Hepatocyte (in vitro differentiated cells): ENCODE data around the gene CLEC12A. TPM values are rescaled to one million over a fixed set of nuclear protein-coding genes. Genes with fewer than 3 reads are reported as not detected.
A peak's percentile ranks its signal among the peaks of the same experiment; 100 is the strongest.

Experiments
- DNase-seq: peaks from one replicate; pipeline ENCODE4 v3.0.0-alpha.2; 2016; ENCODE audit warnings: low spot score
- H2AFZ ChIP-seq: fragments of 200-600 bp; sonication (generic); 2 replicates; pipeline ENCODE4 v1.6.0; 2016; ENCODE audit warnings: antibody characterized with exemption, mild to moderate bottlenecking
- H3K27ac ChIP-seq: fragments of 200-600 bp; sonication (generic); 2 replicates; pipeline ENCODE4 v1.5.1; 2016; ENCODE audit warnings: mild to moderate bottlenecking
- H3K27me3 ChIP-seq: fragments of 200-600 bp; sonication (generic); 2 replicates; pipeline ENCODE4 v1.6.1; 2016
- H3K36me3 ChIP-seq: fragments of 200-600 bp; sonication (generic); replicated peaks from 2 replicates; pipeline ENCODE4 v1.5.1; 2016; ENCODE audit warnings: low read depth; ENCODE audit not compliant: insufficient read depth
- H3K4me1 ChIP-seq: fragments of 200-600 bp; sonication (generic); 2 replicates; pipeline ENCODE4 v1.5.1; 2016; ENCODE audit warnings: mild to moderate bottlenecking, moderate library complexity; ENCODE audit not compliant: insufficient read depth
- H3K4me2 ChIP-seq: fragments of 200-600 bp; sonication (generic); 2 replicates; pipeline ENCODE4 v1.6.0; 2016
- H3K4me3 ChIP-seq: fragments of 200-600 bp; sonication (generic); 2 replicates; pipeline ENCODE4 v1.5.1; 2016; ENCODE audit warnings: mild to moderate bottlenecking
- H3K79me2 ChIP-seq: fragments of 200-600 bp; sonication (generic); 2 replicates; pipeline ENCODE4 v1.6.0; 2017; ENCODE audit warnings: mild to moderate bottlenecking
- H3K9me2 ChIP-seq: fragments of 200-600 bp; sonication (generic); replicated peaks from 2 replicates; pipeline ENCODE4 v1.6.0; 2017; ENCODE audit warnings: mild to moderate bottlenecking; ENCODE audit not compliant: insufficient read depth
- H3K9me3 ChIP-seq: fragments of 200-600 bp; sonication (generic); 2 replicates; pipeline ENCODE4 v1.5.1; 2016; ENCODE audit warnings: low read depth, mild to moderate bottlenecking
- H4K20me1 ChIP-seq: fragments of 200-600 bp; sonication (generic); 2 replicates; pipeline ENCODE4 v1.6.0; 2016; ENCODE audit warnings: mild to moderate bottlenecking; ENCODE audit not compliant: insufficient read depth, poor library complexity, severe bottlenecking
- CTCF ChIP-seq: fragments of 200-600 bp; sonication (generic); IDR thresholded peaks from 2 replicates; pipeline ENCODE4 v1.5.1; 2016; ENCODE audit warnings: antibody characterized with exemption, mild to moderate bottlenecking; ENCODE audit not compliant: poor library complexity
- EZH2 ChIP-seq: fragments of 200-600 bp; sonication (generic); IDR thresholded peaks from 2 replicates; pipeline ENCODE4 v1.6.1; 2016; ENCODE audit warnings: antibody characterized with exemption, mild to moderate bottlenecking, borderline replicate concordance
- EZH2phosphoT487 ChIP-seq: fragments of 200-600 bp; sonication (generic); IDR thresholded peaks from one replicate; pipeline ENCODE4 v1.6.1; 2018; ENCODE audit warnings: antibody characterized with exemption, mild to moderate bottlenecking, low read depth, moderate library complexity; ENCODE audit not compliant: unreplicated experiment, severe bottlenecking
- WGBS: methylation state at CpG from one replicate; pipeline ENCODE4 v1.1.6; 2016; ENCODE audit warnings: low lambda C conversion rate; ENCODE audit errors: missing lambda C conversion rate; 5-methylcytosine and 5-hydroxymethylcytosine counted together
- polyA plus RNA-seq: library from polyadenylated mRNA; unstranded; fragments of >200 nt; fragmentation: Nextera tagmentation; extraction: Ambion mirVana; gene quantifications from 2 replicates; pipeline ENCODE4 v1.2.1, GENCODE V29; 2016
- total RNA-seq: library from RNA; depleted of rRNA; stranded (reverse); fragments of >200 nt; gene quantifications from 2 replicates; pipeline ENCODE4 v1.2.3, GENCODE V29; 2014

Gene CLEC12A
- total and polyA plus RNA-seq, 2 experiments from 2014 or later, result 0.73 to 1.2 TPM

DNA sequence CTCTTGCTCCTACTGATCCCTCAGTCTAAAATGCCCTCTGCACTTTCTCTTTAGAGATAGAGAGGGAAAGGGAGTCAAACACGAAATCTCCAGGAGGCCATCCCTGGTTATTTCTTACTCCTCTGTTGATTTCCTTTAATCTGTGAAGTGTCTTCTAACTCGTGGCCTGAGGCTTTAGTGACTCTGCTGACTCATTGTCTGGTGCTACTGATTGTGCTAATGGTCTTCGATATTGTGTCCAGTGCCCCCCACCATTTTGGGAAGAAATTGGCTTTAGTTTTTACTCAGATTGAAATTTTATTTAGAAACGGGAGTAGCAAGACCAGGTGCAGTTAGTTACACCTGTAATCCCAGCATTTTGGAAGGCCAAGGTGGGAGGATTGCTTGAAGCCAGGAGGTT is 60.1 kb downstream of the CLEC12A start:
- no peak overlapping the region for H2AFZ ChIP-seq
- H3K4me2 ChIP-seq, result no peak overlapping the region
- no peak for DNase-seq
- H4K20me1 ChIP-seq, result no peaks in the 10 kb centered on the region
- H3K79me2 ChIP-seq, result no peaks in the 10 kb centered on the region
- no peaks in the 10 kb centered on the region for H3K36me3 ChIP-seq
- H3K4me1 ChIP-seq, result no peaks in the 10 kb centered on the region
- no peaks in the 10 kb centered on the region for H3K27me3 ChIP-seq
- no peak overlapping the region for H3K4me3 ChIP-seq
- H3K9me2 ChIP-seq, result no peaks in the 10 kb centered on the region
- TF ChIP-seq EZH2 (no peak), EZH2phosphoT487 (no peak), CTCF (no peak)
- no peaks in the 10 kb centered on the region for H3K9me3 ChIP-seq
- no peak overlapping the region for H3K27ac ChIP-seq
- WGBS, result 77% methylated on average over 4 of the region's 4 CpGs

DNA sequence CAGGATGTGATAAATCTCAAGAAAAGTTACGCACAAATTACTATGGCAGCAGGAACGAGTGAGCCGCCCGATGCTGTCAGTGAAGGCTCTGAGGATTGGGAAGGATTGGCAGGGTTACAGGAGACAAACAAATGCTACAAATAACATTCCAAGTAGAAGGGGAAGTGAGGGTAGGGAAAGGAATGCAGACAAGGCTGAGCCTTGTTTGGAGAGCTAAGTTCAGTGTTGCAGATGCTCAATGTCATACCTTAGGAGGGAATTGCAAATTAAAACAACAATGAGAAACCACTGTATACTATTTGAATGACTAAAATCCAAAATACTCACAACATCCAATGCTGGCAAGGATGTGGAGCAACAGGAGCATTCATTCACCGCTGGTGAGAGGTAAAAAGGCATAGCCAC is 60.6 kb downstream of the CLEC12A start:
- Histone ChIP-seq H3K27ac (no peak overlapping the region), H3K4me2 (no peak overlapping the region)

GRCh38 chr12:10033783-10034545 is 62.8 kb downstream of the CLEC12A start:
- H3K9me3 ChIP-seq, result no peaks in the 10 kb centered on the region
- H3K9me2 ChIP-seq, result no peaks in the 10 kb centered on the region
- H3K27me3 ChIP-seq, result no peaks in the 10 kb centered on the region
- H3K4me2 ChIP-seq, result no peak overlapping the region
- no peaks in the 10 kb centered on the region for H3K4me1 ChIP-seq
- H3K79me2 ChIP-seq, result no peaks in the 10 kb centered on the region
- no peaks in the 10 kb centered on the region for H3K36me3 ChIP-seq
- no peak overlapping the region for H3K27ac ChIP-seq
- H4K20me1 ChIP-seq, result no peaks in the 10 kb centered on the region
- 71% methylated on average over 1 of the region's 1 CpG for WGBS
- DNase-seq, result no peak
- H2AFZ ChIP-seq, result no peak overlapping the region
- H3K4me3 ChIP-seq, result no peak overlapping the region
- no peak for TF ChIP-seq EZH2
- TF ChIP-seq EZH2phosphoT487, result no peak
- peak; percentile 67 for TF ChIP-seq CTCF

More for the DNA sequence above, 60.6 kb downstream of the CLEC12A start:
- Histone ChIP-seq H3K9me2 (no peaks in the 10 kb centered on the region), H3K4me3 (no peak overlapping the region), H3K9me3 (no peaks in the 10 kb centered on the region), H3K27me3 (no peaks in the 10 kb centered on the region), H3K36me3 (no peaks in the 10 kb centered on the region), H2AFZ (no peak overlapping the region), H3K4me1 (no peaks in the 10 kb centered on the region), H3K79me2 (no peaks in the 10 kb centered on the region), H4K20me1 (no peaks in the 10 kb centered on the region)
- TF ChIP-seq EZH2, result no peak
- TF ChIP-seq EZH2phosphoT487, result no peak
- no peak for TF ChIP-seq CTCF
- DNase-seq, result no peak
- WGBS, result 74% methylated on average over 5 of the region's 5 CpGs

Other genes with a start within 250 kb of the CLEC12A start
- not detected in 2 replicates for gene CLECL1, start 238.3 kb upstream of the CLEC12A start, total RNA-seq
- gene CLECL1, start 238.3 kb upstream of the CLEC12A start, polyA plus RNA-seq, result not detected in 2 replicates
- 0.07 TPM in 1 of 2 replicates, not detected in the other for gene CD69, start 210.5 kb upstream of the CLEC12A start, total RNA-seq
- gene CD69, start 210.5 kb upstream of the CLEC12A start, polyA plus RNA-seq, result 0.57 TPM in 1 of 2 replicates, not detected in the other
- not detected in 2 replicates for gene KLRF1, start 143.9 kb upstream of the CLEC12A start, total RNA-seq
- gene KLRF1, start 143.9 kb upstream of the CLEC12A start, polyA plus RNA-seq, result not detected in 2 replicates
- 5.0 and 5.7 TPM in 2 replicates for gene CLEC2B, start 102.1 kb upstream of the CLEC12A start, total RNA-seq
- gene CLEC2B, start 102.1 kb upstream of the CLEC12A start, polyA plus RNA-seq, result 4.9 and 5.9 TPM in 2 replicates
- not detected in 2 replicates for gene KLRF2, start 89.9 kb upstream of the CLEC12A start, total RNA-seq
- 0.36 TPM in 1 of 2 replicates, not detected in the other for gene KLRF2, start 89.9 kb upstream of the CLEC12A start, polyA plus RNA-seq
- 0.28 TPM in 1 of 2 replicates, not detected in the other for gene CLEC2A, start 39.0 kb upstream of the CLEC12A start, total RNA-seq
- 2.1 TPM in 1 of 2 replicates, not detected in the other for gene CLEC2A, start 39.0 kb upstream of the CLEC12A start, polyA plus RNA-seq
- gene CLEC1B, start 27.7 kb downstream of the CLEC12A start, total RNA-seq, result 0.20 and 0.36 TPM in 2 replicates
- gene CLEC1B, start 27.7 kb downstream of the CLEC12A start, polyA plus RNA-seq, result 0.55 and 2.4 TPM in 2 replicates
- not detected in 2 replicates for gene CLEC12B, start 39.2 kb downstream of the CLEC12A start, total RNA-seq
- not detected in 2 replicates for gene CLEC12B, start 39.2 kb downstream of the CLEC12A start, polyA plus RNA-seq
- gene CLEC9A, start 59.3 kb downstream of the CLEC12A start, total RNA-seq, result not detected in 2 replicates
- gene CLEC9A, start 59.3 kb downstream of the CLEC12A start, polyA plus RNA-seq, result not detected in 2 replicates
- 3.0 and 6.4 TPM in 2 replicates for gene CLEC1A, start 127.6 kb downstream of the CLEC12A start, total RNA-seq
- 3.6 and 4.2 TPM in 2 replicates for gene CLEC1A, start 127.6 kb downstream of the CLEC12A start, polyA plus RNA-seq
- 1.1 and 2.3 TPM in 2 replicates for gene CLEC7A, start 158.8 kb downstream of the CLEC12A start, total RNA-seq
- gene CLEC7A, start 158.8 kb downstream of the CLEC12A start, polyA plus RNA-seq, result 1.3 and 2.3 TPM in 2 replicates
- 7.3 and 15.1 TPM in 2 replicates for gene OLR1, start 200.7 kb downstream of the CLEC12A start, total RNA-seq
- gene OLR1, start 200.7 kb downstream of the CLEC12A start, polyA plus RNA-seq, result 6.4 and 20.8 TPM in 2 replicates
- 0.03 TPM in 1 of 2 replicates, not detected in the other for gene TMEM52B, start 207.6 kb downstream of the CLEC12A start, total RNA-seq
- 1.0 and 1.8 TPM in 2 replicates for gene TMEM52B, start 207.6 kb downstream of the CLEC12A start, polyA plus RNA-seq
- gene GABARAPL1, start 241.5 kb downstream of the CLEC12A start, total RNA-seq, result 77.9 and 93.5 TPM in 2 replicates
- gene GABARAPL1, start 241.5 kb downstream of the CLEC12A start, polyA plus RNA-seq, result 77.7 and 101 TPM in 2 replicates